MM.1S (cell line): ENCODE measurements around the gene C9orf152.

Source experiments
- DNase-seq: peaks from one replicate; pipeline ENCODE4 v3.0.0-alpha.2; 2015
- H2AFZ ChIP-seq: fragments of 300-600 bp; sonication (generic); 2 replicates; pipeline ENCODE4 v1.6.0; 2016; ENCODE audit warnings: antibody characterized with exemption, low read length
- H3F3A ChIP-seq: fragments of 300-600 bp; sonication (generic); 2 replicates; pipeline ENCODE4 v1.6.1; 2016; ENCODE audit warnings: mild to moderate bottlenecking, antibody characterized with exemption, low read length, moderate library complexity, mixed read lengths; ENCODE audit not compliant: insufficient read depth
- H3K27ac ChIP-seq: fragments of 300-600 bp; sonication (generic); 2 replicates; pipeline ENCODE4 v1.5.1; 2016; ENCODE audit warnings: mild to moderate bottlenecking, low read length
- H3K27me3 ChIP-seq: fragments of 300-600 bp; sonication (generic); replicated peaks from 2 replicates; pipeline ENCODE4 v1.6.0; 2016; ENCODE audit warnings: low read length; ENCODE audit not compliant: insufficient read depth
- H3K36me3 ChIP-seq: fragments of 300-600 bp; sonication (generic); replicated peaks from 2 replicates; pipeline ENCODE4 v1.6.1; 2016; ENCODE audit warnings: mild to moderate bottlenecking, low read length, mixed read lengths; ENCODE audit not compliant: insufficient read depth
- H3K4me1 ChIP-seq: fragments of 300-600 bp; sonication (generic); 2 replicates; pipeline ENCODE4 v1.6.1; 2016; ENCODE audit warnings: low read length, mixed read lengths
- H3K4me2 ChIP-seq: fragments of 300-600 bp; sonication (generic); 2 replicates; pipeline ENCODE4 v1.6.0; 2016; ENCODE audit warnings: low read depth, low read length
- H3K4me3 ChIP-seq: fragments of 300-600 bp; sonication (generic); 2 replicates; pipeline ENCODE4 v1.5.1; 2016; ENCODE audit warnings: low read length, mixed read lengths
- H3K79me2 ChIP-seq: fragments of 300-600 bp; sonication (generic); 2 replicates; pipeline ENCODE4 v1.6.1; 2016; ENCODE audit warnings: mixed run types, low read length, mixed read lengths
- H3K9ac ChIP-seq: fragments of 300-600 bp; sonication (generic); 2 replicates; pipeline ENCODE4 v1.6.1; 2016; ENCODE audit warnings: low read length, mixed read lengths
- H3K9me2 ChIP-seq: fragments of 300-600 bp; sonication (generic); replicated peaks from 2 replicates; pipeline ENCODE4 v1.6.1; 2016; ENCODE audit warnings: mild to moderate bottlenecking, low read length, mixed read lengths; ENCODE audit not compliant: insufficient read depth
- H3K9me3 ChIP-seq: fragments of 300-600 bp; sonication (generic); replicated peaks from 2 replicates; pipeline ENCODE4 v1.6.1; 2016; ENCODE audit warnings: mild to moderate bottlenecking, low read length, mixed read lengths; ENCODE audit not compliant: insufficient read depth
- H4K20me1 ChIP-seq: fragments of 300-600 bp; sonication (generic); 2 replicates; pipeline ENCODE4 v1.6.1; 2016; ENCODE audit warnings: mild to moderate bottlenecking, low read length, moderate library complexity, mixed read lengths; ENCODE audit not compliant: insufficient read depth
- CTCF ChIP-seq: fragments of 300-600 bp; sonication (generic); IDR thresholded peaks from 2 replicates; pipeline ENCODE4 v1.5.1; 2016; ENCODE audit warnings: antibody characterized with exemption, low read length, mixed read lengths
- EZH2 ChIP-seq: fragments of 300-600 bp; sonication (generic); optimal IDR thresholded peaks from 2 replicates; pipeline ENCODE3; 2017; ENCODE audit warnings: low read depth, mild to moderate bottlenecking, antibody characterized with exemption, low read length, mixed read lengths

The C9orf152 gene

GRCh38 chr9:110152704-110153374 lies 55.1 kb downstream of the C9orf152 start:
- Histone ChIP-seq H3K4me2 (peak overlapping the region; percentile 82), H2AFZ (no peak overlapping the region), H3K27ac (peak overlapping the region; percentile 96), H3K79me2 (peaks cover 98% of the 10 kb centered on the region), H3K9ac (peak overlapping the region; percentile 61; the same call in 1 of the 2 replicates), H3K4me1 (peaks cover 75% of the 10 kb centered on the region), H3K27me3 (no peaks in the 10 kb centered on the region), H3F3A (peaks cover 88% of the 10 kb centered on the region), H3K4me3 (peak overlapping the region; percentile 71), H4K20me1 (no peaks in the 10 kb centered on the region), H3K9me3 (no peaks in the 10 kb centered on the region), H3K36me3 (no peaks in the 10 kb centered on the region), H3K9me2 (no peaks in the 10 kb centered on the region)
- TF ChIP-seq CTCF = peak; percentile 79
- TF ChIP-seq EZH2 = no peak
- peak; percentile 56 for DNase-seq
